ENCODE results near the gene SCAF11.

GRCh38 chr12:45973526-45973925 is 16.8 kb downstream of the SCAF11 start:
- no peak for TF ChIP-seq CTCF (IDR thresholded peaks at IDR 0.05; ENCODE audit: low read depth, low read length)
- TF ChIP-seq POLR2A (IDR thresholded peaks at IDR 0.05; ENCODE audit: extremely low read depth, insufficient read length), result no peak
- no peak for TF ChIP-seq MAX (IDR thresholded peaks at IDR 0.05; ENCODE audit: low read depth, low read length)
- no peak for TF ChIP-seq MYC (IDR thresholded peaks at IDR 0.05; ENCODE audit: low read depth, low read length)

Data from NB4 (cell line).